HG02840 (cell line): Measurements from ENCODE around the gene BCAS1.
"Not testable (repeated sequence)": the region's sequence is repeated elsewhere in the genome, so short reads cannot be mapped to it uniquely, and the experiment has no call there.

Experiments
- ATAC-seq: cut with Tn5 transposase; IDR thresholded peaks from one replicate; pipeline ENCODE4 v1.9.1; 2021; ENCODE audit warnings: mild to moderate bottlenecking, moderate library complexity, moderate number of reproducible peaks; ENCODE audit not compliant: unreplicated experiment, low FRiP score

BCAS1 gene

GRCh38 chr20:54021446-54022235, 48.8 kb downstream of the BCAS1 start:
- ATAC-seq: no peak

GRCh38 chr20:54020868-54021267, 49.5 kb downstream of the BCAS1 start:
- ATAC-seq: no peak

GRCh38 chr20:54020348-54020747, 50.0 kb downstream of the BCAS1 start:
- ATAC-seq: no peak

GRCh38 chr20:54019585-54019984, 50.8 kb downstream of the BCAS1 start:
- ATAC-seq: no peak

GRCh38 chr20:54019127-54019526, 51.3 kb downstream of the BCAS1 start:
- no peak for ATAC-seq

GRCh38 chr20:54017846-54018245, 52.5 kb downstream of the BCAS1 start:
- ATAC-seq: peak; percentile 69

- ATAC-seq: no peak
Observed at GRCh38 chr20:54015496-54015895, 54.9 kb downstream of the BCAS1 start.

- ATAC-seq: no peak
Observed at GRCh38 chr20:54014293-54014926, 56.0 kb downstream of the BCAS1 start.

GRCh38 chr20:54013471-54013870, 56.9 kb downstream of the BCAS1 start:
- no peak for ATAC-seq

- ATAC-seq: no peak
Observed at GRCh38 chr20:54011346-54011745, 59.0 kb downstream of the BCAS1 start.

GRCh38 chr20:54006216-54006615, 64.2 kb downstream of the BCAS1 start:
- not testable (repeated sequence) for ATAC-seq

- no peak for ATAC-seq
Observed at GRCh38 chr20:54005524-54005923, 64.9 kb downstream of the BCAS1 start.

GRCh38 chr20:54004445-54004844, 65.9 kb downstream of the BCAS1 start:
- no peak for ATAC-seq

- ATAC-seq: no peak
Observed at GRCh38 chr20:54002741-54003140, 67.7 kb downstream of the BCAS1 start.

GRCh38 chr20:54002056-54002575, 68.3 kb downstream of the BCAS1 start:
- ATAC-seq: no peak

GRCh38 chr20:54000914-54001313, 69.5 kb downstream of the BCAS1 start:
- ATAC-seq: no peak

- no peak for ATAC-seq
Observed at GRCh38 chr20:54000262-54000661, 70.1 kb downstream of the BCAS1 start.

- no peak for ATAC-seq
Observed at GRCh38 chr20:53999077-53999476, 71.3 kb downstream of the BCAS1 start.

- ATAC-seq: no peak
Observed at GRCh38 chr20:53996584-53997486, 73.6 kb downstream of the BCAS1 start.

GRCh38 chr20:53995949-53996348, 74.4 kb downstream of the BCAS1 start:
- ATAC-seq: no peak

GRCh38 chr20:53994088-53994487, 76.3 kb downstream of the BCAS1 start:
- no peak for ATAC-seq
